DOHH2 (cell line): ENCODE data around the gene TNRC6B.

Source experiments
- CTCF ChIP-seq: fragments of 200-600 bp; sonication (generic); IDR thresholded peaks from one replicate; pipeline ENCODE4 v1.5.1; 2014; ENCODE audit warnings: antibody characterized with exemption, mild to moderate bottlenecking, low read depth, low read length; ENCODE audit not compliant: poor library complexity, severe bottlenecking
- EZH2phosphoT487 ChIP-seq: fragments of 200-600 bp; sonication (generic); IDR thresholded peaks from 2 replicates; pipeline ENCODE4 v1.6.1; 2017; ENCODE audit warnings: borderline replicate concordance, mild to moderate bottlenecking, antibody characterized with exemption, low read length, moderate library complexity, mixed read lengths

DNA sequence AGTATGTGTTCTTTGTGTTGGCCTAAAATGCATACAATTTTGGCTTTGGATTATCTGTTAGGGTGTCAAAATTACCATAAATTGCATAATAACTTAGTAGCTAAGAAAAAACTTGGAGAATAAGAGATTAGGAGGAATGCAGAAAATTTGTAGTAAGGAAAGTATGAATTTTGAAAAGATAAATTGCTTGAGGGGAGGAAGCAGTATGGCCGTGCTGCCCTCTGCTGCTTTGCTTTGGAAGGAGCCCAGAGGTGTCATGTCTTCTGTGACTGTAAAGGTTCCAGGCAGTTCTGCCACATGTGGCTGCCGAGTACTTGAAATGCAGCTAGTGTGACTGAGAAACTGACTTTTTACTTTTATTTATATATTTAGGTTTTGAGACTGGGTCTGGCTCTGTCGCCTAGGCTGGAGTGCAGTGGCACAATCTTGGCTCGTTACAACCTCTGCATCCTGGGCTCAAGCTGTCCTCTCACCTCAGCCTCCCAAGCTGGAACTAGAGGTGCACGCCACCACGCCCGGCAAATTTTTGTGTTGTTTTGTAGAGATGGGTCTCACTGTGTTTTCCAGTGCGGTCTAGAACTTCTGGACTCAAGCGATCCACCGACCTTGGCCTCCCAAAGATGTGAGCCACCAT, 170.4 kb downstream of the TNRC6B start:
- peak; percentile 84 for TF ChIP-seq CTCF
- TF ChIP-seq EZH2phosphoT487, result no peak
